GM12878 (cell line): ENCODE results near the gene RASA1. TPM values are rescaled to one million over a fixed set of nuclear protein-coding genes. Genes with fewer than 3 reads are reported as not detected.
A peak's percentile ranks its signal among the peaks of the same experiment; 100 is the strongest.

Experiments
- ATAC-seq: fragments of 200-7000 bp; cut with Tn5 transposase; 3 replicates; pipeline ENCODE4 v1.9.1; 2020; ENCODE audit warnings: mild to moderate bottlenecking, moderate library complexity
- BruUV-seq: library from RNA; stranded (reverse); fragments of 400-500 nt; replicated peaks from 2 replicates; lab custom pipeline; 2021; lab: Mats Ljungman, UMichigan
- CTCF ChIA-PET: fragments of 300-600 bp; sonication (Branson Sonifier 250); formaldehyde crosslinking; extraction: SDS; loops from one replicate; lab custom pipeline; 2021; ENCODE audit warnings: inconsistent platforms; lab: Yijun Ruan, JAX
- POLR2A ChIA-PET: fragments of 350-600 bp; formaldehyde crosslinking; extraction: SDS; loops from one replicate; lab custom pipeline; 2021; ENCODE audit warnings: inconsistent platforms; lab: Charles Lee
- RAD21 ChIA-PET: fragments of 300-600 bp; sonication (Branson Sonifier 250); formaldehyde crosslinking; loops from one replicate; lab custom pipeline; 2023; ENCODE audit warnings: antibody characterized with exemption; ENCODE audit not compliant: unreplicated experiment; lab: Charles Lee
- SMC1A ChIA-PET: fragments of 300-600 bp; sonication (Branson Sonifier 250); formaldehyde crosslinking; loops from one replicate; lab custom pipeline; 2023; ENCODE audit not compliant: unreplicated experiment, uncharacterized antibody; lab: Charles Lee
- DNase-seq: peaks from one replicate; pipeline ENCODE4 v3.0.0-alpha.2; 2011; ENCODE audit warnings: low read depth, low spot score
- FAIRE-seq: peaks from 3 replicates; lab custom pipeline; 2011; peaks lifted over from hg19 to GRCh38; lab: Jason Lieb, UNC
- H2AFZ ChIP-seq: 2 replicates; pipeline ENCODE4 v1.6.0; 2011; ENCODE audit warnings: low read depth, low read length, control low read depth; ENCODE audit not compliant: control insufficient read depth
- H3K27ac ChIP-seq: 2 replicates; pipeline ENCODE4 v1.5.1; 2011; ENCODE audit warnings: control low read depth; ENCODE audit not compliant: control insufficient read depth, insufficient read depth
- H3K27me3 ChIP-seq, 2 experiments: replicated peaks in 1 of 2; 2 replicates each; pipeline versions ENCODE4 v1.6.0 to v1.6.1; 2011; ENCODE audit warnings: low read length in 1 of 2; ENCODE audit not compliant: control insufficient read depth in 2 of 2, insufficient read depth in 2 of 2
- H3K36me3 ChIP-seq, 2 experiments: 2 replicates each; pipeline ENCODE4 v1.5.1; 2011; ENCODE audit warnings: low read length in 1 of 2; ENCODE audit not compliant: control insufficient read depth in 2 of 2, insufficient read depth in 2 of 2
- H3K4me1 ChIP-seq: 2 replicates; pipeline ENCODE4 v1.6.1; 2011; ENCODE audit warnings: mild to moderate bottlenecking, low read length, moderate library complexity, mixed read lengths; ENCODE audit not compliant: control insufficient read depth, insufficient read depth
- H3K4me2 ChIP-seq: 2 replicates; pipeline ENCODE4 v1.6.0; 2011; ENCODE audit warnings: control low read depth; ENCODE audit not compliant: control insufficient read depth, insufficient read depth
- H3K4me3 ChIP-seq: fragments of 200-600 bp; sonication (generic); 2 replicates; pipeline ENCODE4 v1.5.1; 2016
- H3K79me2 ChIP-seq: 2 replicates; pipeline ENCODE4 v1.6.0; 2011; ENCODE audit warnings: low read length; ENCODE audit not compliant: control insufficient read depth, insufficient read depth
- H3K9ac ChIP-seq: 2 replicates; pipeline ENCODE4 v1.8.0; 2011; ENCODE audit warnings: low read length, control low read depth, mixed read lengths; ENCODE audit not compliant: control insufficient read depth, insufficient read depth
- H3K9me3 ChIP-seq: replicated peaks from 3 replicates; pipeline ENCODE4 v1.5.1; 2011; ENCODE audit warnings: mild to moderate bottlenecking, low read length; ENCODE audit not compliant: control insufficient read depth, insufficient read depth
- H4K20me1 ChIP-seq: 2 replicates; pipeline ENCODE4 v1.6.0; 2011; ENCODE audit not compliant: control insufficient read depth, insufficient read depth
- BCL11A ChIP-seq: IDR thresholded peaks from 2 replicates; pipeline ENCODE4 v1.6.1; 2011; ENCODE audit warnings: low read depth, low read length
- BMI1 ChIP-seq: fragments of 450-650 bp; IDR thresholded peaks from 2 replicates; pipeline ENCODE4 v1.6.1; 2016; ENCODE audit warnings: mild to moderate bottlenecking, moderate library complexity, borderline replicate concordance
- CREM ChIP-seq: IDR thresholded peaks from 2 replicates; pipeline ENCODE4 v1.6.1; 2014; ENCODE audit warnings: antibody characterized with exemption, low read depth
- DPF2 ChIP-seq: fragments of 450-650 bp; IDR thresholded peaks from 2 replicates; pipeline ENCODE4 v1.6.1; 2017; ENCODE audit warnings: mild to moderate bottlenecking
- HCFC1 ChIP-seq: fragments of 150-350 bp; IDR thresholded peaks from 2 replicates; pipeline ENCODE4 v1.6.1; 2014; ENCODE audit warnings: low read length
- JUND ChIP-seq: IDR thresholded peaks from 2 replicates; pipeline ENCODE4 v1.6.1; 2012; ENCODE audit warnings: low read depth, mild to moderate bottlenecking, low read length, improper control_type of control experiment, moderate library complexity
- NFIC ChIP-seq: IDR thresholded peaks from 2 replicates; pipeline ENCODE4 v1.6.1; 2012; ENCODE audit warnings: low read depth, mild to moderate bottlenecking, inconsistent platforms, low read length, moderate library complexity
- POLR2AphosphoS5 ChIP-seq: IDR thresholded peaks from 2 replicates; pipeline ENCODE4 v1.6.1; 2011; ENCODE audit warnings: mild to moderate bottlenecking, low read length, inconsistent platforms
- RCOR1 ChIP-seq: conservative IDR thresholded peaks from 2 replicates; pipeline ENCODE4 v1.6.1; 2012; ENCODE audit warnings: low read depth, low read length, improper control_type of control experiment
- RFX5 ChIP-seq: IDR thresholded peaks from 2 replicates; pipeline ENCODE4 v1.6.1; 2011; ENCODE audit warnings: low read depth, low read length, improper control_type of control experiment
- SIX5 ChIP-seq: IDR thresholded peaks from 2 replicates; pipeline ENCODE4 v1.6.1; 2011; ENCODE audit warnings: mild to moderate bottlenecking, low read depth, low read length, moderate library complexity; ENCODE audit not compliant: severe bottlenecking
- SUPT20H ChIP-seq: IDR thresholded peaks from 2 replicates; pipeline ENCODE4 v1.6.1; 2011; ENCODE audit warnings: low read depth, mild to moderate bottlenecking, low read length, moderate library complexity, borderline replicate concordance; ENCODE audit not compliant: control insufficient read depth
- ZNF207 ChIP-seq: fragments of 450-650 bp; IDR thresholded peaks from 2 replicates; pipeline ENCODE4 v1.6.1; 2014; ENCODE audit warnings: antibody characterized with exemption, mild to moderate bottlenecking, borderline replicate concordance
- ZNF384 ChIP-seq: IDR thresholded peaks from 2 replicates; pipeline ENCODE4 v1.6.1; 2012; ENCODE audit warnings: low read depth, mild to moderate bottlenecking, low read length, improper control_type of control experiment, borderline replicate concordance
- WGBS: methylation state at CpG from one replicate; pipeline ENCODE4 v1.1.6; 2016; ENCODE audit warnings: low lambda C conversion rate; ENCODE audit not compliant: insufficient replicate concordance, insufficient coverage; ENCODE audit errors: missing lambda C conversion rate; 5-methylcytosine and 5-hydroxymethylcytosine counted together
- in situ Hi-C: fragments of 300-500 bp; cut with MboI; formaldehyde crosslinking; loops from 9 replicates; pipeline ENCODE4 v1.14.3; 2018; ENCODE audit warnings: mixed read lengths
- intact Hi-C: fragments of 100-400 bp; cut with micrococcal nuclease; formaldehyde crosslinking; loops from one replicate; pipeline ENCODE4 v1.14.2; 2022; ENCODE audit not compliant: unreplicated experiment
- polyA plus RNA-seq, 11 experiments: library from polyadenylated mRNA; depleted of rRNA in 4 of 11; unstranded in 6 of 11; stranded (reverse) in 5 of 11; fragments of >200 nt; fragmentation: Nextera tagmentation in 4 of 11; fragmentation: Illumina TruSeq in 1 of 11; extraction: Ambion mirVana in 4 of 11; extraction: Trizol in 1 of 11; gene quantifications; 1 replicate in 1 of 11; 2 replicates in 10 of 11; pipeline versions ENCODE4 v1.2.1 to v1.2.3, GENCODE V29; 2011 to 2016; ENCODE audit warnings: inconsistent platforms in 2 of 11, missing spikeins in 2 of 11, low read depth in 1 of 11
- total RNA-seq, 4 experiments: library from RNA; depleted of rRNA in 3 of 4; stranded (reverse); fragments of >200 nt in 3 of 4; fragmentation: Illumina TruSeq in 1 of 4; extraction: Trizol in 1 of 4; gene quantifications; 2 replicates each; pipeline versions ENCODE4 v1.2.1 to v1.2.3, GENCODE V29; 2013 to 2021
- TF ChIP-seq, protein P1 (sequence below): IDR thresholded peaks from 2 replicates; pipeline ENCODE4 v1.6.1; 2012; ENCODE audit warnings: mild to moderate bottlenecking, low read depth, low read length
- TF ChIP-seq, protein P2 (sequence below): fragments of 450-650 bp; IDR thresholded peaks from 2 replicates; pipeline ENCODE4 v1.6.1; 2016; ENCODE audit warnings: mild to moderate bottlenecking, moderate library complexity, borderline replicate concordance

RASA1 gene
- total and polyA plus RNA-seq, 10 of the 15 experiments (the other 5 are each of a cell fraction or from before 2014, with no cell fraction given): 7.8 to 72.3 (median 21.8) TPM

DNA sequence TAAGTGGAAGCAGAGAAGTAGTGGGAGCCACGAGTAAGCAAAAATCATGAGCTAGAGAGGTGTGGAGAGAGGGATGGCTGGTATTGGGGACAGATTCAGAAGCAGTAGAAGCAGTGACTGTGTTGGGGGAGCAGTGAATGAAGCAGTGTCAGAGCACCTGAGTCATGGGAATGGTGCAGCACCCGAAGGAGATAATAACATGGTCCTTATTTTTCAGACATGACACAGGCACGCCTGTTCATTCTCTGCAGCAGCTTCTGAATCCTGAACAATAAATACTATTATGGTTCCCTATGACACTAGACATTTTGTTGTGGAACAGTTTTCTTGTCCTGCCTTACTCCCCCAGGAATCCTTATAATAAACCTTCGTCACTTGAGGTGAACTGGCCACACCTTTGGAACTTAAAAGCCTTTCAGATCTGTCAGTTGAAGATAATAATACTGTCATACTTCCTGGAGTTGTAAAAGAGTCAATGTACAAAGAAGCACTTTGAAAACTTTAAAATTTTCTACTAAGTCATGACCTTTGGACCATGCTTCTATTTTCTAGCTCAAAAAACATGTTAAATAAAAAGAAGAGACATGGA, 7.0 kb upstream of the RASA1 start:
- intact Hi-C loops (loop anchor here (10.0 kb wide), 1 partner anchor 146 kb away; no protein-coding TSS in a partner anchor), in situ Hi-C loops (no loop called here)
- ChIA-PET POLR2A (no interaction called here), CTCF (interaction anchor here (0.6 to 2.4 kb wide), 6 partner anchors 47 to 219 kb away, joined by 3 to 6 read pairs (median 4); no protein-coding TSS in a partner anchor), SMC1A (interaction anchor here (0.6 to 1.4 kb wide), 7 partner anchors 11 to 190 kb away, joined by 3 to 4 read pairs (median 3); no protein-coding TSS in a partner anchor), RAD21 (interaction anchor here (1.2 kb wide), 1 partner anchor 80 kb away, joined by 3 read pairs; no protein-coding TSS in a partner anchor)
- no peak overlapping the region for H3K4me2 ChIP-seq
- no peaks in the 10 kb centered on the region for H3K9me3 ChIP-seq
- DNase-seq (no peak), ATAC-seq (no peak), FAIRE-seq (no peak)
- no peak overlapping the region for H3K9ac ChIP-seq
- peak overlapping the region; percentile 53 for H2AFZ ChIP-seq
- no peak overlapping the region for H3K4me3 ChIP-seq
- H3K27ac ChIP-seq: no peak overlapping the region
- no TSS peak for BruUV-seq
- 72% methylated on average over 4 of the region's 4 CpGs for WGBS
- H3K36me3 ChIP-seq: no peaks in the 10 kb centered on the region
- H3K79me2 ChIP-seq: no peaks in the 10 kb centered on the region
- no peaks in the 10 kb centered on the region for H4K20me1 ChIP-seq
- TF ChIP-seq BCL11A (no peak), SUPT20H (no peak), POLR2AphosphoS5 (no peak), RFX5 (no peak), BMI1 (no peak), DPF2 (no peak), RCOR1 (no peak), CREM (no peak), NFIC (no peak), HCFC1 (no peak), ZNF384 (no peak), JUND (no peak), SIX5 (no peak), ZNF207 (no peak)
- TF ChIP-seq, protein P1, sequence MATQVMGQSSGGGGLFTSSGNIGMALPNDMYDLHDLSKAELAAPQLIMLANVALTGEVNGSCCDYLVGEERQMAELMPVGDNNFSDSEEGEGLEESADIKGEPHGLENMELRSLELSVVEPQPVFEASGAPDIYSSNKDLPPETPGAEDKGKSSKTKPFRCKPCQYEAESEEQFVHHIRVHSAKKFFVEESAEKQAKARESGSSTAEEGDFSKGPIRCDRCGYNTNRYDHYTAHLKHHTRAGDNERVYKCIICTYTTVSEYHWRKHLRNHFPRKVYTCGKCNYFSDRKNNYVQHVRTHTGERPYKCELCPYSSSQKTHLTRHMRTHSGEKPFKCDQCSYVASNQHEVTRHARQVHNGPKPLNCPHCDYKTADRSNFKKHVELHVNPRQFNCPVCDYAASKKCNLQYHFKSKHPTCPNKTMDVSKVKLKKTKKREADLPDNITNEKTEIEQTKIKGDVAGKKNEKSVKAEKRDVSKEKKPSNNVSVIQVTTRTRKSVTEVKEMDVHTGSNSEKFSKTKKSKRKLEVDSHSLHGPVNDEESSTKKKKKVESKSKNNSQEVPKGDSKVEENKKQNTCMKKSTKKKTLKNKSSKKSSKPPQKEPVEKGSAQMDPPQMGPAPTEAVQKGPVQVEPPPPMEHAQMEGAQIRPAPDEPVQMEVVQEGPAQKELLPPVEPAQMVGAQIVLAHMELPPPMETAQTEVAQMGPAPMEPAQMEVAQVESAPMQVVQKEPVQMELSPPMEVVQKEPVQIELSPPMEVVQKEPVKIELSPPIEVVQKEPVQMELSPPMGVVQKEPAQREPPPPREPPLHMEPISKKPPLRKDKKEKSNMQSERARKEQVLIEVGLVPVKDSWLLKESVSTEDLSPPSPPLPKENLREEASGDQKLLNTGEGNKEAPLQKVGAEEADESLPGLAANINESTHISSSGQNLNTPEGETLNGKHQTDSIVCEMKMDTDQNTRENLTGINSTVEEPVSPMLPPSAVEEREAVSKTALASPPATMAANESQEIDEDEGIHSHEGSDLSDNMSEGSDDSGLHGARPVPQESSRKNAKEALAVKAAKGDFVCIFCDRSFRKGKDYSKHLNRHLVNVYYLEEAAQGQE: no peak
- TF ChIP-seq, protein P2, sequence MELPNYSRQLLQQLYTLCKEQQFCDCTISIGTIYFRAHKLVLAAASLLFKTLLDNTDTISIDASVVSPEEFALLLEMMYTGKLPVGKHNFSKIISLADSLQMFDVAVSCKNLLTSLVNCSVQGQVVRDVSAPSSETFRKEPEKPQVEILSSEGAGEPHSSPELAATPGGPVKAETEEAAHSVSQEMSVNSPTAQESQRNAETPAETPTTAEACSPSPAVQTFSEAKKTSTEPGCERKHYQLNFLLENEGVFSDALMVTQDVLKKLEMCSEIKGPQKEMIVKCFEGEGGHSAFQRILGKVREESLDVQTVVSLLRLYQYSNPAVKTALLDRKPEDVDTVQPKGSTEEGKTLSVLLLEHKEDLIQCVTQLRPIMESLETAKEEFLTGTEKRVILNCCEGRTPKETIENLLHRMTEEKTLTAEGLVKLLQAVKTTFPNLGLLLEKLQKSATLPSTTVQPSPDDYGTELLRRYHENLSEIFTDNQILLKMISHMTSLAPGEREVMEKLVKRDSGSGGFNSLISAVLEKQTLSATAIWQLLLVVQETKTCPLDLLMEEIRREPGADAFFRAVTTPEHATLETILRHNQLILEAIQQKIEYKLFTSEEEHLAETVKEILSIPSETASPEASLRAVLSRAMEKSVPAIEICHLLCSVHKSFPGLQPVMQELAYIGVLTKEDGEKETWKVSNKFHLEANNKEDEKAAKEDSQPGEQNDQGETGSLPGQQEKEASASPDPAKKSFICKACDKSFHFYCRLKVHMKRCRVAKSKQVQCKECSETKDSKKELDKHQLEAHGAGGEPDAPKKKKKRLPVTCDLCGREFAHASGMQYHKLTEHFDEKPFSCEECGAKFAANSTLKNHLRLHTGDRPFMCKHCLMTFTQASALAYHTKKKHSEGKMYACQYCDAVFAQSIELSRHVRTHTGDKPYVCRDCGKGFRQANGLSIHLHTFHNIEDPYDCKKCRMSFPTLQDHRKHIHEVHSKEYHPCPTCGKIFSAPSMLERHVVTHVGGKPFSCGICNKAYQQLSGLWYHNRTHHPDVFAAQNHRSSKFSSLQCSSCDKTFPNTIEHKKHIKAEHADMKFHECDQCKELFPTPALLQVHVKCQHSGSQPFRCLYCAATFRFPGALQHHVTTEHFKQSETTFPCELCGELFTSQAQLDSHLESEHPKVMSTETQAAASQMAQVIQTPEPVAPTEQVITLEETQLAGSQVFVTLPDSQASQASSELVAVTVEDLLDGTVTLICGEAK: no peak
- H3K4me1 ChIP-seq: peaks cover 6% of the 10 kb centered on the region; the same call in 1 of the 2 replicates
- H3K27me3 ChIP-seq: no peaks in the 10 kb centered on the region
